HEK293 (cell line): Measurements from ENCODE around the gene RNU6-7.

Experiments used
- CTCF ChIA-PET: fragments of 350-600 bp; formaldehyde crosslinking; extraction: SDS; loops from one replicate; lab custom pipeline; 2021; ENCODE audit warnings: antibody characterized with exemption; lab: Yijun Ruan, JAX
- POLR2A ChIA-PET: fragments of 300-600 bp; formaldehyde crosslinking; extraction: SDS; loops from one replicate; lab custom pipeline; 2020; ENCODE audit warnings: antibody characterized with exemption, inconsistent platforms; lab: Yijun Ruan, JAX
- H3K27ac ChIP-seq: fragments of 200-500 bp; sonication (Bioruptor generic); 2 replicates; pipeline ENCODE4 v1.5.1; 2014; ENCODE audit warnings: low read depth, low read length, control low read depth, inconsistent platforms; ENCODE audit errors: extremely low read depth
- H3K36me3 ChIP-seq, 2 experiments: fragments of 200-500 bp in 1 of 2; sonication (Bioruptor generic) in 1 of 2; 1 replicate in 1 of 2; 2 replicates in 1 of 2; pipeline ENCODE4 v1.5.1; 2014 to 2017; ENCODE audit warnings: inconsistent platforms in 2 of 2, low read length in 2 of 2; ENCODE audit not compliant: control insufficient read depth in 2 of 2, insufficient read depth in 1 of 2
- H3K4me1 ChIP-seq: fragments of 200-500 bp; sonication (Bioruptor generic); 2 replicates; pipeline ENCODE4 v1.5.1; 2014; ENCODE audit warnings: mild to moderate bottlenecking, low read length, inconsistent platforms; ENCODE audit not compliant: control insufficient read depth, insufficient read depth
- H3K4me3 ChIP-seq: 2 replicates; pipeline ENCODE4 v1.5.1; 2011; ENCODE audit warnings: low read depth, mild to moderate bottlenecking, control low read depth, low read length, moderate library complexity
- H3K9me3 ChIP-seq: fragments of 200-500 bp; sonication (Bioruptor generic); 2 replicates; pipeline ENCODE4 v1.5.1; 2014; ENCODE audit warnings: low read depth, low read length, inconsistent platforms; ENCODE audit not compliant: control insufficient read depth, insufficient read depth
- ATF2 ChIP-seq: fragments of 450-650 bp; formaldehyde crosslinking; IDR thresholded peaks from 2 replicates; pipeline ENCODE4 v1.5.1; 2016; ENCODE audit warnings: missing biosample characterization, missing genetic modification characterization, low read depth
- BCL11A ChIP-seq: fragments of 450-650 bp; formaldehyde crosslinking; IDR thresholded peaks from 2 replicates; pipeline ENCODE4 v1.5.1; 2016; ENCODE audit warnings: low read depth, missing biosample characterization, missing genetic modification characterization
- KLF7 ChIP-seq: fragments of 450-650 bp; formaldehyde crosslinking; IDR thresholded peaks from 2 replicates; pipeline ENCODE4 v1.5.1; 2016; ENCODE audit warnings: missing biosample characterization, missing genetic modification characterization, borderline replicate concordance
- PRDM1 ChIP-seq: fragments of 450-650 bp; formaldehyde crosslinking; IDR thresholded peaks from 2 replicates; pipeline ENCODE4; 2016; ENCODE audit warnings: missing biosample characterization, missing genetic modification characterization
- SCRT2 ChIP-seq: fragments of 450-650 bp; formaldehyde crosslinking; IDR thresholded peaks from 2 replicates; pipeline ENCODE4 v1.5.1; 2016; ENCODE audit warnings: missing biosample characterization, missing genetic modification characterization
- TCF7L2 ChIP-seq: IDR thresholded peaks from 2 replicates; pipeline ENCODE4 v1.6.1; 2011; ENCODE audit warnings: low read depth, mild to moderate bottlenecking, inconsistent platforms, low read length, moderate library complexity, borderline replicate concordance
- TRIM28 ChIP-seq: IDR thresholded peaks from 2 replicates; pipeline ENCODE4 v1.6.1; 2011; ENCODE audit warnings: low read length, control low read depth, borderline replicate concordance
- ZBTB11 ChIP-seq: fragments of 450-650 bp; formaldehyde crosslinking; conservative IDR thresholded peaks from 2 replicates; pipeline ENCODE4 v1.5.1; 2016; ENCODE audit warnings: low read depth, missing biosample characterization, missing genetic modification characterization
- ZBTB26 ChIP-seq: fragments of 450-650 bp; formaldehyde crosslinking; optimal IDR thresholded peaks from 2 replicates; pipeline ENCODE3; 2016; ENCODE audit warnings: missing biosample characterization, mild to moderate bottlenecking, missing genetic modification characterization
- ZFP3 ChIP-seq: fragments of 450-650 bp; formaldehyde crosslinking; IDR thresholded peaks from 2 replicates; pipeline ENCODE4 v1.5.1; 2016; ENCODE audit warnings: low read depth, missing biosample characterization, missing genetic modification characterization
- ZNF10 ChIP-seq: fragments of 450-650 bp; formaldehyde crosslinking; IDR thresholded peaks from 2 replicates; pipeline ENCODE4 v1.5.1; 2017; ENCODE audit warnings: missing biosample characterization, missing genetic modification characterization
- ZNF132 ChIP-seq: fragments of 450-650 bp; formaldehyde crosslinking; IDR thresholded peaks from 2 replicates; pipeline ENCODE4 v1.5.1; 2017; ENCODE audit warnings: missing biosample characterization, missing genetic modification characterization, borderline replicate concordance
- ZNF138 ChIP-seq: fragments of 450-650 bp; formaldehyde crosslinking; IDR thresholded peaks from 2 replicates; pipeline ENCODE4 v1.5.1; 2016; ENCODE audit warnings: missing biosample characterization, missing genetic modification characterization, borderline replicate concordance
- ZNF311 ChIP-seq: fragments of 450-650 bp; formaldehyde crosslinking; IDR thresholded peaks from 2 replicates; pipeline ENCODE4 v1.5.1; 2017; ENCODE audit warnings: missing biosample characterization, missing genetic modification characterization, borderline replicate concordance
- ZNF354C ChIP-seq: fragments of 450-650 bp; formaldehyde crosslinking; IDR thresholded peaks from 2 replicates; pipeline ENCODE4 v1.5.1; 2016; ENCODE audit warnings: missing biosample characterization, missing genetic modification characterization, low read depth, borderline replicate concordance
- ZNF416 ChIP-seq: fragments of 450-650 bp; formaldehyde crosslinking; IDR thresholded peaks from 2 replicates; pipeline ENCODE4 v1.5.1; 2016; ENCODE audit warnings: missing biosample characterization, missing genetic modification characterization
- ZNF426 ChIP-seq: fragments of 450-650 bp; formaldehyde crosslinking; IDR thresholded peaks from 2 replicates; pipeline ENCODE4 v1.5.1; 2017; ENCODE audit warnings: missing biosample characterization, missing genetic modification characterization, mild to moderate bottlenecking, inconsistent platforms, moderate library complexity
- ZNF510 ChIP-seq: fragments of 450-650 bp; formaldehyde crosslinking; IDR thresholded peaks from 2 replicates; pipeline ENCODE4 v1.5.1; 2018; ENCODE audit warnings: mild to moderate bottlenecking, missing genetic modification characterization, missing biosample characterization; ENCODE audit not compliant: insufficient replicate concordance
- ZNF521 ChIP-seq: fragments of 450-650 bp; formaldehyde crosslinking; IDR thresholded peaks from 2 replicates; pipeline ENCODE4 v1.5.1; 2017; ENCODE audit warnings: missing biosample characterization, mild to moderate bottlenecking, missing genetic modification characterization
- ZNF580 ChIP-seq: fragments of 450-650 bp; formaldehyde crosslinking; IDR thresholded peaks from 2 replicates; pipeline ENCODE4 v1.5.1; 2016; ENCODE audit warnings: missing biosample characterization, missing genetic modification characterization
- ZNF621 ChIP-seq: fragments of 450-650 bp; formaldehyde crosslinking; IDR thresholded peaks from 2 replicates; pipeline ENCODE4 v1.5.1; 2017; ENCODE audit warnings: missing biosample characterization, missing genetic modification characterization
- ZNF624 ChIP-seq: fragments of 450-650 bp; formaldehyde crosslinking; IDR thresholded peaks from 2 replicates; pipeline ENCODE4 v1.5.1; 2017; ENCODE audit warnings: missing biosample characterization, missing genetic modification characterization
- ZNF626 ChIP-seq: fragments of 450-650 bp; sonication (Bioruptor Pico); formaldehyde crosslinking; IDR thresholded peaks from 2 replicates; pipeline ENCODE4 v1.5.1; 2018; ENCODE audit warnings: missing biosample characterization, missing genetic modification characterization, inconsistent platforms
- ZNF777 ChIP-seq: fragments of 450-650 bp; formaldehyde crosslinking; IDR thresholded peaks from 2 replicates; pipeline ENCODE4 v1.5.1; 2017; ENCODE audit warnings: missing biosample characterization, missing genetic modification characterization, borderline replicate concordance
- ZNF830 ChIP-seq: fragments of 450-650 bp; IDR thresholded peaks from 2 replicates; pipeline ENCODE4 v1.5.0; 2018; ENCODE audit warnings: missing biosample characterization, missing genetic modification characterization, low read depth, mild to moderate bottlenecking, moderate library complexity
- ZSCAN30 ChIP-seq: fragments of 450-650 bp; IDR thresholded peaks from 2 replicates; pipeline ENCODE4 v1.5.1; 2018; ENCODE audit warnings: missing biosample characterization, mild to moderate bottlenecking, missing genetic modification characterization, moderate library complexity

Gene RNU6-7

GRCh38 chr14:32201816-32202490 is at the start of gene RNU6-7 (continued):
- TF ChIP-seq ZNF621 (tag by site-specific recombination): no peak
- no peak for TF ChIP-seq ZNF580 (tag by site-specific recombination)
- no peak for TF ChIP-seq ZNF624 (tag by site-specific recombination)
- TF ChIP-seq ZNF138 (tag by site-specific recombination): no peak
- TF ChIP-seq PRDM1: no peak
- no peak for TF ChIP-seq ZNF354C (tag by site-specific recombination)
- TF ChIP-seq ZSCAN30: no peak
- TF ChIP-seq TCF7L2: no peak
- no peak for TF ChIP-seq ATF2 (tag by site-specific recombination)
- TF ChIP-seq KLF7: no peak
- no peak for TF ChIP-seq BCL11A (tag by site-specific recombination)
- peak; percentile 58 for TF ChIP-seq ZBTB26 (tag by site-specific recombination)
- TF ChIP-seq ZNF426 (tag by site-specific recombination): no peak
- no peak for TF ChIP-seq ZNF830 (tag by site-specific recombination)
- no peak for TF ChIP-seq ZNF416 (tag by site-specific recombination)
- TF ChIP-seq ZNF777 (tag by site-specific recombination): no peak
- no peak for TF ChIP-seq ZNF521
- no peak for TF ChIP-seq ZNF10 (tag by site-specific recombination)

- no peak for TF ChIP-seq ZBTB26 (tag by site-specific recombination)
- TF ChIP-seq TRIM28: no peak
- CTCF ChIA-PET: no interaction called here
- POLR2A ChIA-PET: no interaction called here
- Histone ChIP-seq H3K36me3 (no peaks in the 10 kb centered on the region), H3K27ac (no peak overlapping the region), H3K4me3 (no peak overlapping the region), H3K4me1 (no peaks in the 10 kb centered on the region), H3K9me3 (no peaks in the 10 kb centered on the region)
Measured at GRCh38 chr14:32166029-32166428, 35.8 kb upstream of the RNU6-7 start.

- ChIA-PET CTCF (no interaction called here), POLR2A (no interaction called here)
- Histone ChIP-seq H3K4me3 (no peak overlapping the region), H3K27ac (no peak overlapping the region), H3K4me1 (no peaks in the 10 kb centered on the region), H3K9me3 (no peaks in the 10 kb centered on the region), H3K36me3 (no peaks in the 10 kb centered on the region)
- TF ChIP-seq SCRT2 (tag by site-specific recombination) (no peak), ZNF311 (tag by site-specific recombination) (no peak), ZNF132 (no peak), ZFP3 (tag by site-specific recombination) (no peak), ZBTB11 (tag by site-specific recombination) (no peak), ZNF626 (no peak), ZNF510 (tag by site-specific recombination) (no peak)
Measured at GRCh38 chr14:32166924-32167323, 34.9 kb upstream of the RNU6-7 start.
